IMR-90 (cell line): ENCODE measurements around the gene SHB. TPM values are rescaled to one million over a fixed set of nuclear protein-coding genes. Genes with fewer than 3 reads are reported as not detected.

Experiments used
- ATAC-seq: fragments of 200-7000 bp; cut with Tn5 transposase; 2 replicates; pipeline ENCODE4 v1.9.1; 2020; ENCODE audit warnings: low read depth, mild to moderate bottlenecking, moderate library complexity
- BruUV-seq: library from RNA; stranded (reverse); fragments of 400-500 nt; replicated peaks from 2 replicates; lab custom pipeline; 2021; lab: Mats Ljungman, UMichigan
- CTCF ChIA-PET: fragments of 300-600 bp; formaldehyde crosslinking; extraction: SDS; loops from one replicate; lab custom pipeline; 2021; ENCODE audit warnings: antibody characterized with exemption; lab: Yijun Ruan, JAX
- POLR2A ChIA-PET: fragments of 300-600 bp; sonication (Branson Sonifier 250); formaldehyde crosslinking; loops from one replicate; lab custom pipeline; 2022; ENCODE audit warnings: antibody characterized with exemption; ENCODE audit not compliant: unreplicated experiment; lab: Charles Lee
- DNase-seq: peaks from one replicate; pipeline ENCODE4 v3.0.0; 2013
- H2AFZ ChIP-seq: replicated peaks from 2 replicates; pipeline ENCODE3; 2013; ENCODE audit warnings: low read length, mild to moderate bottlenecking; ENCODE audit not compliant: poor library complexity
- H2AK5ac ChIP-seq: 2 replicates; pipeline ENCODE4 v1.6.1; 2013; ENCODE audit warnings: low read depth, low read length, inconsistent platforms
- H2AK9ac ChIP-seq: replicated peaks from 2 replicates; pipeline ENCODE3; 2013; ENCODE audit warnings: mild to moderate bottlenecking, low read depth, low read length, moderate library complexity; ENCODE audit not compliant: poor library complexity
- H2BK120ac ChIP-seq: 2 replicates; pipeline ENCODE4 v1.6.1; 2013; ENCODE audit warnings: low read depth, low read length, inconsistent platforms
- H2BK15ac ChIP-seq: 3 replicates; pipeline ENCODE4 v1.6.1; 2013; ENCODE audit warnings: low read depth, low read length, inconsistent platforms
- H2BK20ac ChIP-seq: 2 replicates; pipeline ENCODE4 v1.6.1; 2013; ENCODE audit warnings: low read depth, mild to moderate bottlenecking, inconsistent platforms, low read length, moderate library complexity
- H2BK5ac ChIP-seq: 2 replicates; pipeline ENCODE4 v1.6.1; 2013; ENCODE audit warnings: mild to moderate bottlenecking, low read depth, low read length, inconsistent platforms; ENCODE audit not compliant: poor library complexity, severe bottlenecking
- H3K14ac ChIP-seq: replicated peaks from 2 replicates; pipeline ENCODE4 v1.6.1; 2013; ENCODE audit warnings: low read depth, low read length, inconsistent platforms
- H3K18ac ChIP-seq: 2 replicates; pipeline ENCODE4 v1.6.1; 2013; ENCODE audit warnings: low read depth, low read length, control low read depth
- H3K23ac ChIP-seq: 2 replicates; pipeline ENCODE4 v1.6.1; 2013; ENCODE audit warnings: low read depth, low read length, inconsistent platforms
- H3K27ac ChIP-seq: 2 replicates; pipeline ENCODE4 v1.5.1; 2013; ENCODE audit warnings: mild to moderate bottlenecking, control low read depth, low read length; ENCODE audit not compliant: insufficient read depth
- H3K27me3 ChIP-seq: 2 replicates; pipeline ENCODE4 v1.6.1; 2013; ENCODE audit warnings: low read length; ENCODE audit not compliant: control insufficient read depth, insufficient read depth
- H3K36me3 ChIP-seq: 2 replicates; pipeline ENCODE4 v1.6.1; 2013; ENCODE audit warnings: low read length, mixed read lengths; ENCODE audit not compliant: control insufficient read depth, insufficient read depth
- H3K4ac ChIP-seq: 2 replicates; pipeline ENCODE4 v1.6.1; 2013; ENCODE audit warnings: low read depth, low read length, inconsistent platforms
- H3K4me1 ChIP-seq: 2 replicates; pipeline ENCODE4 v1.6.1; 2013; ENCODE audit warnings: low read length, mixed read lengths; ENCODE audit not compliant: control insufficient read depth, insufficient read depth
- H3K4me2 ChIP-seq: 2 replicates; pipeline ENCODE4 v1.6.1; 2013; ENCODE audit warnings: low read depth, mild to moderate bottlenecking, control low read depth, low read length, moderate library complexity
- H3K4me3 ChIP-seq: 2 replicates; pipeline ENCODE4 v1.5.1; 2013; ENCODE audit warnings: low read depth, mild to moderate bottlenecking, control low read depth, low read length, moderate library complexity; ENCODE audit not compliant: insufficient read depth
- H3K56ac ChIP-seq: 2 replicates; pipeline ENCODE4 v1.6.1; 2013; ENCODE audit warnings: low read length, inconsistent platforms; ENCODE audit not compliant: insufficient read depth; ENCODE audit errors: extremely low read depth
- H3K79me1 ChIP-seq, 2 experiments: 2 replicates each; pipeline ENCODE4 v1.6.1; 2013; ENCODE audit warnings: low read length in 2 of 2, inconsistent platforms in 1 of 2, low read depth in 1 of 2
- H3K9ac ChIP-seq: 2 replicates; pipeline ENCODE4 v1.6.1; 2013; ENCODE audit warnings: low read depth, low read length, control low read depth
- H3K9me1 ChIP-seq: 2 replicates; pipeline ENCODE4 v1.6.1; 2013; ENCODE audit warnings: low read length, inconsistent platforms; ENCODE audit not compliant: insufficient read depth
- H3K9me3 ChIP-seq: 2 replicates; pipeline ENCODE4 v1.6.1; 2013; ENCODE audit warnings: low read length; ENCODE audit not compliant: control insufficient read depth, insufficient read depth
- H4K20me1 ChIP-seq: 2 replicates; pipeline ENCODE4 v1.6.1; 2013; ENCODE audit warnings: low read length, inconsistent platforms; ENCODE audit not compliant: insufficient read depth
- H4K5ac ChIP-seq: 2 replicates; pipeline ENCODE4 v1.6.1; 2013; ENCODE audit warnings: mild to moderate bottlenecking, low read depth, low read length, control low read depth
- H4K8ac ChIP-seq, 2 experiments: 2 replicates each; pipeline ENCODE4 v1.6.1; 2013; ENCODE audit warnings: low read depth in 2 of 2, low read length in 2 of 2, control low read depth in 1 of 2, inconsistent platforms in 1 of 2
- H4K91ac ChIP-seq: 2 replicates; pipeline ENCODE4 v1.6.1; 2013; ENCODE audit warnings: low read depth, low read length, inconsistent platforms; ENCODE audit not compliant: insufficient read depth
- CEBPB ChIP-seq: IDR thresholded peaks from 2 replicates; pipeline ENCODE4 v1.6.1; 2012; ENCODE audit warnings: low read depth, low read length, improper control_type of control experiment
- NFE2L2 ChIP-seq: fragments of 150-350 bp; IDR thresholded peaks from 2 replicates; pipeline ENCODE4 v1.6.1; 2016; ENCODE audit warnings: low read depth, mild to moderate bottlenecking, low read length
- SMC3 ChIP-seq: fragments of 150-350 bp; IDR thresholded peaks from 2 replicates; pipeline ENCODE4 v1.6.1; 2016; ENCODE audit warnings: low read depth, mild to moderate bottlenecking, antibody characterized with exemption, low read length, moderate library complexity
- WGBS, 2 experiments: methylation state at CpG; one replicate each; pipeline versions ENCODE4 v1.1.5 to v1.1.7; 2013; ENCODE audit warnings: missing lambda C conversion rate in 2 of 2; ENCODE audit not compliant: insufficient read length in 1 of 2; ENCODE audit errors: extremely low coverage in 2 of 2; 5-methylcytosine and 5-hydroxymethylcytosine counted together
- dilution Hi-C: fragments of 300-500 bp; cut with HindIII; formaldehyde crosslinking; loops from one replicate; pipeline ENCODE4 v1.14.3; 2018; ENCODE audit warnings: low sequenced_read_pairs; ENCODE audit not compliant: unreplicated experiment
- in situ Hi-C: fragments of 300-500 bp; cut with MboI; formaldehyde crosslinking; loops from 3 replicates; pipeline ENCODE4 v1.14.3; 2019; ENCODE audit warnings: low sequenced_read_pairs, inconsistent platforms, mixed read lengths
- intact Hi-C: fragments of 100-400 bp; cut with micrococcal nuclease; formaldehyde crosslinking; loops from 2 replicates; pipeline ENCODE4 v1.10.0; 2022
- polyA plus RNA-seq, 3 experiments: library from polyadenylated mRNA; depleted of rRNA; stranded (reverse); fragments of >200 nt; gene quantifications; 2 replicates each; pipeline ENCODE4 v1.2.3, GENCODE V29; 2012; ENCODE audit warnings: low replicate concordance in 1 of 3
- total RNA-seq: library from RNA; depleted of rRNA; stranded (reverse); fragments of >200 nt; gene quantifications from 2 replicates; pipeline ENCODE4 v1.2.3, GENCODE V29; 2012
- TF ChIP-seq, protein P1 (sequence below): fragments of 150-350 bp; IDR thresholded peaks from 2 replicates; pipeline ENCODE4 v1.6.1; 2017; ENCODE audit warnings: mild to moderate bottlenecking, antibody characterized with exemption, low read length, low read depth

The SHB gene
- total and polyA plus RNA-seq, 2 of the 4 experiments (the other 2 are of a cell fraction), result 6.1 to 20.4 TPM

DNA sequence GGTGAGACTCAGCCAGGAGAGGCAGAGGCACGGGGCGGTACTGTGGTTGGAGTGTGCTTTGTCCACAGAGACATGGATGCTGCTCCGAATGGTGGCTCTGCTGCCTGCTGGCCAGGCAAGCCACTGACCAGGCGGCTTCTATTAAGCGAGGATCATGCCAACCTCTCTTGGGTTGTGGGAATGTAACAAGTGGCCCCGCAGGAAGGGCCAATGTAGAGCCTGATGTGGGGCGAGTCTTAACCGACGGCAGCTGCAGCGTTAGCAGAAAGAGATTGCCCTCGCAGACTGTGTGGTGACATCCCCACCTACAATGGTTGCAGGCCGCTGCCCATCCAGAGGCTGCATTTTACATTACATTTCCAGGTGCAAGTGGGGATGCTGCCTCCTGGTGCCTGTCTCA lies 118.5 kb downstream of the SHB start:
- POLR2A ChIA-PET, result interaction anchor here (0.6 kb wide), 1 partner anchor 43 kb away, joined by 5 read pairs; no protein-coding TSS in a partner anchor
- Histone ChIP-seq H4K8ac (peak overlapping the region; percentile 23 to 32; a peak in 2 of 4 replicates), H2BK15ac (peak overlapping the region; percentile 67; the same call in 1 of the 3 replicates), H4K5ac (no peak overlapping the region), H3K27ac (no peak overlapping the region), H3K18ac (no peak overlapping the region), H3K4me3 (no peak overlapping the region), H2BK5ac (peak overlapping the region; percentile 4), H3K9me1 (peaks cover 52% of the 10 kb centered on the region), H2AK5ac (peak overlapping the region; percentile 66; the same call in 1 of the 2 replicates), H3K14ac (no peak overlapping the region), H4K20me1 (peaks cover 13% of the 10 kb centered on the region), H3K36me3 (peaks cover 75% of the 10 kb centered on the region), H3K4me1 (peaks cover 30% of the 10 kb centered on the region), H3K9me3 (no peaks in the 10 kb centered on the region), H3K56ac (no peak overlapping the region), H3K23ac (no peak overlapping the region), H4K91ac (peak overlapping the region; percentile 99; the same call in 1 of the 2 replicates), H2BK120ac (peak overlapping the region; percentile 4; the same call in 1 of the 2 replicates), H2AK9ac (peak overlapping the region; percentile 33), H3K79me1 (peaks cover 45 to 91% of the 10 kb centered on the region in 2 experiments; a peak in 3 of 4 replicates), H2AFZ (no peak overlapping the region), H2BK20ac (peak overlapping the region; percentile 36; the same call in 1 of the 2 replicates), H3K27me3 (no peaks in the 10 kb centered on the region), H3K4me2 (no peak overlapping the region), H3K9ac (no peak overlapping the region), H3K4ac (peak overlapping the region; percentile 60)
- CTCF ChIA-PET, result interaction anchor here (0.6 kb wide), 1 partner anchor 277 kb away, joined by 4 read pairs; no protein-coding TSS in a partner anchor
- dilution Hi-C loops, result no loop called here
- no TSS peak for BruUV-seq
- no peak for DNase-seq
- WGBS, 2 experiments, result 93% methylated on average over 3 of the region's 12 CpGs; no CpG with 5 or more reads in 1 of the 2 experiments
- no peak for TF ChIP-seq NFE2L2
- no peak for TF ChIP-seq CEBPB
- TF ChIP-seq, protein P1, sequence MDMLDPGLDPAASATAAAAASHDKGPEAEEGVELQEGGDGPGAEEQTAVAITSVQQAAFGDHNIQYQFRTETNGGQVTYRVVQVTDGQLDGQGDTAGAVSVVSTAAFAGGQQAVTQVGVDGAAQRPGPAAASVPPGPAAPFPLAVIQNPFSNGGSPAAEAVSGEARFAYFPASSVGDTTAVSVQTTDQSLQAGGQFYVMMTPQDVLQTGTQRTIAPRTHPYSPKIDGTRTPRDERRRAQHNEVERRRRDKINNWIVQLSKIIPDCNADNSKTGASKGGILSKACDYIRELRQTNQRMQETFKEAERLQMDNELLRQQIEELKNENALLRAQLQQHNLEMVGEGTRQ, result no peak
- no peak for TF ChIP-seq SMC3
- intact Hi-C loops, result loop anchor here (5.0 kb wide), 2 partner anchors 87 to 117 kb away; partner anchors contain the start of gene SHB
- ATAC-seq, result no peak
- in situ Hi-C loops, result no loop called here
